ENCODE results near the gene TSPAN8.
"Not testable (repeated sequence)": the region's sequence is repeated elsewhere in the genome, so short reads cannot be mapped to it uniquely, and the experiment has no call there.

TSPAN8 gene

DNA sequence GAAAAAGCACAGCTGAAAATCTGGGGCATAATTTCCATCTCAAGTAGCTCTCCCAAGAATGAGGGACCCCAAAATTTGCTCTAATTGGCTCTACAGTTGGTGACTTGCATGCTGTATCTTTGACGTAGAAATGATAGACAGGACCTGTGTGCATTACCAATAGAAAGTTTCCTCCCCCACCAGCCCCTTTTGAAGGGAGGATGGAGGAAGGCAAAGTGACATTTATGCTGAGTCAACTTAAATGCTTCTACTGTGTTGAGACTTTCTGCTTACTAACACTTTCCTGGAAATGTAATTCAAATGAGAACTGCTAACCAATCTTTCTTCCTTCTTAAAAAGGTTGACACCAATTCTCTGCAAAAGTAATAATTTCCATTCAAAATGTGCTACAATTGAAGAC is 31.9 kb downstream of the TSPAN8 start:
- DNase-seq = no peak

DNA sequence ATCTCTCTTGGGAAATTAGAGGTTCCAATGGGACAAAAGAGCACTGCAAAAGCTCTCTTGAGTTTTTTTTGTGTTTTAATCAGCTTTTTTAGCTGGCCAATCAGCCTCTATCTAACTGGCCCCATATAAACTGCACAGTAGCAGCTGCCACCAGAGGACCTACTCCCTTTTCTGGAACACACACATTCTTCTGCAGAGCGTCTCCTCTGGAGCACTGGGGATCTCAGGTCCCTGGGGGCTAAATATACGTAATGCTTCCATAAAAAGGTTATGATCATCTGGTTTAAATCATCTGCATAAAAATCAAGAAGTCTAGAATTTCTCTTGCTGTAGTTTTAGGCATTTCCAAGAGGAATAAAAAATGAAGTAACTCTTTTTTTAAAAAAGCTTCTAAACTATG is 32.3 kb downstream of the TSPAN8 start:
- DNase-seq = no peak

DNA sequence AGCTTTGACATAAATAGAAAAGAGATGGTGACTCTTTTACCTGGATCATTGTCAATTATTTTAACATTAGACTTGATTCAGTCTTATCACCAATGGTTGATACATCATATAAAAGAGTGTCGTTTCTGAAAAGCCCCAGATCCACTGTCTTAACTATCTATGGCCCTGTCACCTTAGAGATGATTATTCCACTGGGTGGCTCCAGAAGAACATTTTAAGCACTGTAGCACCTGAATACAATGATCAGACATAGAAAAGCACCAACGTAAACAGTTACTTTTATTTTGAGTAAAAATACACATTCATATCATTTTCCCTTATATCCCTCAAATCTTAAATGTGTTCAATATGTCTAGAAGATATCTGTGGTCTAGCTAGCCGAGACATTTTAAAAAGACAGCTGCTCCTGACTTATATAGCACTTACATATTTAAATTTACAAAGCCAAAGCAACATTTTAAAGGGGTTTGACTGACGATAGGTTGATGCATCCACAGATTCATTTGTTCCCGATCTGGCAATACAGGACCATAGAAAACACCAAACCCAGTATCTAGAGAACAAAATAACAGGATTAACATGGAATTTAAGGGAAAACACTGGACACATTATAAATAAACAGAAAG is 32.9 kb downstream of the TSPAN8 start:
- DNase-seq = no peak

DNA sequence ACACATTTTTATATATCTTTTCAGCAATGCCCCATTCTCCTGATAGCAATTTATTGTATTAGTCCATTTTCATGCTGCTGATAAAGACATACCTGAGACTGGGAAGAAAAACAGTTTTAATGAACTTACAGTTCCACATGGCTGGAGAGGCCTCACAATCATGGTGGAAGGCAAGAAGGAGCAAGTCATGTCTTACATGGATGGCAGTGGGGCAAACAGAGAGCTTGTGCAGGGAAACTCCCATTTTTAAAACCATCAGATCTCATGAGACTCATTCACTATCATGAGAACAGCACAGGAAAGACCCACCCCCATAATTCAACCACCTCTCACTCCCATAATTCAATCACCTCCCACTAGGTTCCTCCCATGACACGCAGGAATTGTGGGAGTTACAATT is 44.7 kb downstream of the TSPAN8 start:
- not testable (repeated sequence) for DNase-seq

DNA sequence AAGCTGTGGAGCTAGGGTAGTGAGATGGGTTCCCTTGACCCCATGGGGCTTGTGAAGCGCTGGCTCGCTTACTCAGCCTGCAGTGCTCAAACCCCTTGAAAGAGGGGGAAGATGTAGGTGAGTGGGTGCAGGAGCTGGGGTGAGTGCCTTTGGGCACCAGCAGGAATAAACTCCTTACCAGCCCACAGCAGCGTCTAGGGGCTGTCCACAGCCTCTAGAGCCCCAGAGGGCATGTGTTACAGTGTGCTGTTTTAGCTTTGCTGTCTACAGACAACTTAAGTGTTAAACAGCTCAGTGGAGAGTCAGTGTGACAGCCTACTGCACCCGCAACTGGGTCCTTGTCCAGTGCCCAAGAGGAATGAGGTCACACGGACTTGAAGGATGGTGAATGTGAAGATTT is 48.0 kb downstream of the TSPAN8 start:
- DNase-seq = no peak

DNA sequence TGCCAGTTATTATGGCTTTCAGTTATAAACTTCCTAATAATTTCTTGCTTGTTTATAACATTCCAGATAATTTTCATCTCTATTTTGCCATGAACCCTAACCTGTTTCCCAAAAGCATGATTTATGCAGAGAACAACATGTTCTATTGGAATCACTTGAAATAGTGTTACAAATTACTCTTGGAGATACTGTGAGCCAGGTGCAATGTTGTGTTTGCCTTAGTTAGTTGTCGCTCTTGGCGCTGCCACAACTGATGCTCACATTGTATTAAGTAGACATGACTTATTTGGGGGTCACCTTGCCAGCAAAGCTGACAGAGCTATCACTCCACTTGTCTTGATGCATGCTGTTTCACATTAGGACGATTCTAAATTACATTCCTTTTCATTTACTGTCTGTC is 49.4 kb downstream of the TSPAN8 start:
- no peak for DNase-seq

DNA sequence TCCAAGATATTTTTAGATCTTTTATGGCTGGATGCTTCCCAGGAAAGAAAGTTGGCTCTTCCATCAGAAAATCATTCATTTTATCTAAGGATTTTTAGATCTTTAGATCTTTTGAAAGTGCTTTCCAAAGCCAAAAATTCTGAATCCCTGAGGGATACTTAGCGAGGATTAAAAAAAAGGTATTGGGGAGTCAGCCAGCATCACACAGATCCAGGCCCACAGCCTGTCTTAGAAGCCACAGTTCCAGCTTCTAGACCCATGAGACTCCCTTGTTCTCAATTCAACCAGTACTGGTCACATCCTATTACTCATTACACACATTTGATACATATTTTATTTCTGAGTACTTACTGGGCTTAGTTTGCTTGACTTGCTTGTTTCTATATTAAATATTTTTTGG is 49.9 kb downstream of the TSPAN8 start:
- no peak for DNase-seq

DNA sequence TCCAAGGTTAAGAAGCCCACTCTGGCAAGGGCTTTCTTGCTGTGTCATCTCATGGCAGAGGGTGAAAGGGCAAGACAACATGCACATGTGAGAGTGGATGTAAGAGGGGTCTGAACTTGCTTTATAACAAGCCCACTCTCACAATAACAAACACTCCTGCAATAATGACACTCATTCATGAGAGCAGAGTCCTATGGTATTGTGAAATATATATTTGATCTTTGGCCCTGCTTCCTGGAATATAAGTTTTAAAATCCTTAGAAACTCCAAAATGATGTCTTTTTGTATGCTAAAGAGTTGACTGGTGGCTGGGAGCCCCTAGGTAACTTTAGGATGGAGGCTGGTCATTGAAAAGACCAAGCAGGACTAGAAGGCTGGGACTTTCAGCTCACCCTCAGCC is 51.8 kb downstream of the TSPAN8 start:
- no peak for DNase-seq

DNA sequence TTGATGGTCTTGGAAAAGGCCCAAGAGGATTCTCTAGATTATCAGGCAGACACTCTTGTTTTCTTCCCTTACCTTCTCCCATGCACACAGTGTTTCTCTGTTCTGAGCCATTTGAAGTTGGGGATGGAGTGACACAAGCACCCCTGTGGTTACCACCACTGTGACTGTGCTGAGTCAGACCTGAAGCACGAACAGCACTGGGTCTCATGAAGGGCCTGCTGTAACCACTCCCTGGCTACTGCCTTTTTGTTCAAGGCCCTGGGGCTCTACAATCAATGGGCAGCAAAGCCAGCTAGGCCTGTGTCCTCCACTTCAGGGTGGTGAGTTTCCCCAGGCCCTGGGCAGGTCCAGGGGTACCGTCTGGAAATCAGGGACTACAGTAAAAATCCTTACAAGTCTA is 65.5 kb downstream of the TSPAN8 start:
- no peak for DNase-seq

DNA sequence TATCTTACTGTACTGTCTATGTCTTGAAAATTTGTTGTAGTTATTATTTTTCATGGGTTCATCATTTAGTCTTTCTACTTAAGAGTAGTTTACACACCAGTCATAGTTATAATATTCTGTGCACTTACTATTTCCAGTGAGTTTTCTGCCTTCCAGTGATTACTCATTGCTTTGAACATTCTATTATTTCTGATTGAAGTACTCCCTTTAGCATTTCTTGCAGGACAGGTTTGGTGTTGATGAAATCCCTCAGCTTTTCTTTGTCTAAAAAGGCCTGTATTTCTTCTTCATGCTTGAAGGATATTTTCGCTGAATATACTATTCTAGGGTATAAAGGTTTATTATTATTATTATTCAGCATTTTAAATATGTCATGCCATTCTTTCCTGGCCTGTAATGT is 66.8 kb downstream of the TSPAN8 start:
- no peak for DNase-seq

DNA sequence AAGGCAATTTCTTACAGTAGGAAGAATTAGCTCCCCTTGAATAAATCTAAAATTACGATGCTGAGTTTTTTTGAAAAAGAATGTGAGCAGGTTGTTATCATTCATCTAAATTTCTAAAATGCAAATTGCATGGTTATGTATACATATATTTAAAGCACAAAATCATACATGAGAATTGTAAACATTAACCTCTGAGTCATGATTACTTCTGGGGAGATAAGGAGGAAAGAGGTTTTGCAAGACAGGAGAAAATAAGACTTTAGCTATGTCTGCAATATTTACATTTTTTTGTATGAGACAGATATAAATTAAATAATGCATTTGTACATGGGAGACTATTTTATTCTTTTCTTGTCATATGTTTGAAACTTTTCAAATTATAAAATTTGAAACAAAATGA is 72.2 kb downstream of the TSPAN8 start:
- DNase-seq = no peak

DNA sequence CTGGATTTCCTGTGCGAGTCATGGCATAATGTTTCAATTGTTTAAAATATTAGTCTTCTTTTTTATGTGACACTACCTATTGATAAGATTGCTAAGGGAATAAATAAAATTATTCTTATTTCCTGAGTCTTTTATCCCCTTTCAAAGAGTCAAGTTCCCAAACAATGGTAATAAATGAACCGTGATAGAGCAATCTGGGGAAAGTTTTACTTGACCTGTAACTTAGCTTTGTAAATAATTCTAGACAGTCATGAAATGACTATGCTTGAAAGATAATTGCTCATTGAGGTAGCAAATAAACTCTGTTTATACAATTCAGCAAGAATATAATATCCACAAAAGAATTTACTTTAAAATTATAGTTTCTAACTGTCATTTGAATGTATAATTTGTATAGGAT is 82.1 kb downstream of the TSPAN8 start:
- DNase-seq = no peak
